ENCODE measurements around the gene TRMT5. TPM values are rescaled to one million over a fixed set of nuclear protein-coding genes. Genes with fewer than 3 reads are reported as not detected.

Gene TRMT5
- total and polyA plus RNA-seq, 9 of the 15 experiments (the other 6 are each of a cell fraction or from before 2014, with no cell fraction given): 8.4 to 20.0 (median 15.1) TPM

- FAIRE-seq (no peak), ATAC-seq (no peak), DNase-seq (ENCODE audit: extremely low read depth in 1 of 4, low spot score in 3 of 4) (no peak)
- no peaks in the 10 kb centered on the region for H3K4me1 ChIP-seq (replicated peaks in 1 of 2; ENCODE audit: control insufficient read depth in 2 of 2, insufficient read depth in 2 of 2, low read length in 2 of 2)
- ChIA-PET POLR2A (no interaction called here), CTCF (ENCODE audit: low intra/inter-chr PET ratio) (no interaction called here)
- H3K79me2 ChIP-seq (ENCODE audit: control insufficient read depth, insufficient read depth, low read length): no peaks in the 10 kb centered on the region
- H2AFZ ChIP-seq (ENCODE audit: low read depth, low read length): no peak overlapping the region
- WGBS (ENCODE audit: insufficient coverage, low coverage, missing lambda C conversion rate): 39% methylated on average over 2 of the region's 2 CpGs
- no peak overlapping the region for H3K9ac ChIP-seq (ENCODE audit: insufficient read depth in 1 of 2, low read depth in 2 of 2, low read length in 2 of 2)
- H3K9me1 ChIP-seq (ENCODE audit: control insufficient read depth, insufficient read depth, low read length): no peaks in the 10 kb centered on the region
- H3K9me3 ChIP-seq (replicated peaks; ENCODE audit: control insufficient read depth, insufficient read depth, low read depth, low read length): no peaks in the 10 kb centered on the region
- H3K4me2 ChIP-seq (ENCODE audit: insufficient read depth, low read length): no peak overlapping the region
- in situ Hi-C loops (cut with MboI) (no loop called here), intact Hi-C loops (cut with micrococcal nuclease) (no loop called here)
- H4K20me1 ChIP-seq (replicated peaks; ENCODE audit: control insufficient read depth, insufficient read depth, low read length): no peaks in the 10 kb centered on the region
- no peaks in the 10 kb centered on the region for H3K36me3 ChIP-seq (ENCODE audit: control insufficient read depth, insufficient read depth, low read length)
- H3K27me3 ChIP-seq (ENCODE audit: control insufficient read depth in 2 of 2, insufficient read depth in 2 of 2, low read length in 2 of 2): no peaks in the 10 kb centered on the region
- TF ChIP-seq ZBTB40 (IDR thresholded peaks at IDR 0.05) (no peak), ZBTB40 (CRISPR knock-in tag; IDR thresholded peaks at IDR 0.05) (no peak), SMC3 (conservative IDR thresholded peaks at IDR 0.05; ENCODE audit: insufficient read depth, low read depth, low read length) (no peak), ZNF431 (CRISPR knock-in tag; IDR thresholded peaks at IDR 0.05) (no peak), ZNF655 (CRISPR knock-in tag; IDR thresholded peaks at IDR 0.05) (no peak), ZNF277 (CRISPR knock-in tag; IDR thresholded peaks at IDR 0.05; ENCODE audit: borderline replicate concordance) (no peak), MCM7 (IDR thresholded peaks at IDR 0.05) (no peak), ZNF24 (IDR thresholded peaks at IDR 0.05) (no peak), ZNF23 (CRISPR knock-in tag; IDR thresholded peaks at IDR 0.05) (no peak)
- BruUV-seq (replicated peaks): no TSS peak
- no peak overlapping the region for H3K27ac ChIP-seq (ENCODE audit: extremely low read depth, low read depth, low read length)
- no peak overlapping the region for H3K4me3 ChIP-seq
Measured at GRCh38 chr14:60922050-60922449, 58.8 kb downstream of the TRMT5 start.
